NCI-H1105 (cell line): ENCODE measurements around the gene GAS6.

Source experiments
- DNase-seq: peaks from one replicate; lab custom pipeline; 2025; lab: John Stamatoyannopoulos, UW

GAS6 gene

GRCh38 chr13:113819731-113820715 is 43.9 kb downstream of the GAS6 start:
- no peak for DNase-seq

- no peak for DNase-seq
These were observed 44.5 kb downstream of the GAS6 start for GRCh38 chr13:113819341-113819730.

- DNase-seq: no peak
These were observed 45.1 kb downstream of the GAS6 start for GRCh38 chr13:113818700-113819295.

- DNase-seq: no peak
These were observed 45.8 kb downstream of the GAS6 start for GRCh38 chr13:113817860-113818691.

GRCh38 chr13:113816946-113817859 is 46.7 kb downstream of the GAS6 start:
- peak; percentile 89 for DNase-seq

- DNase-seq: no peak
These were observed 47.5 kb downstream of the GAS6 start for GRCh38 chr13:113816254-113816929.

GRCh38 chr13:113815151-113816058 is 48.5 kb downstream of the GAS6 start:
- no peak for DNase-seq

GRCh38 chr13:113814435-113814821 is 49.4 kb downstream of the GAS6 start:
- no peak for DNase-seq

- DNase-seq: no peak
These were observed 50.0 kb downstream of the GAS6 start for GRCh38 chr13:113813749-113814434.

- no peak for DNase-seq
These were observed 50.7 kb downstream of the GAS6 start for GRCh38 chr13:113813070-113813748.

GRCh38 chr13:113812178-113813040 is 51.5 kb downstream of the GAS6 start:
- no peak for DNase-seq

- no peak for DNase-seq
These were observed 52.6 kb downstream of the GAS6 start for GRCh38 chr13:113811081-113811928.

GRCh38 chr13:113810640-113811039 is 53.2 kb downstream of the GAS6 start:
- DNase-seq: no peak

- no peak for DNase-seq
These were observed 53.9 kb downstream of the GAS6 start for GRCh38 chr13:113809934-113810333.

GRCh38 chr13:113808058-113808834 is 55.6 kb downstream of the GAS6 start:
- no peak for DNase-seq

GRCh38 chr13:113806526-113806925 is 57.4 kb downstream of the GAS6 start:
- DNase-seq: no peak
